Measurements from ENCODE around the gene DOCK1.

DNA sequence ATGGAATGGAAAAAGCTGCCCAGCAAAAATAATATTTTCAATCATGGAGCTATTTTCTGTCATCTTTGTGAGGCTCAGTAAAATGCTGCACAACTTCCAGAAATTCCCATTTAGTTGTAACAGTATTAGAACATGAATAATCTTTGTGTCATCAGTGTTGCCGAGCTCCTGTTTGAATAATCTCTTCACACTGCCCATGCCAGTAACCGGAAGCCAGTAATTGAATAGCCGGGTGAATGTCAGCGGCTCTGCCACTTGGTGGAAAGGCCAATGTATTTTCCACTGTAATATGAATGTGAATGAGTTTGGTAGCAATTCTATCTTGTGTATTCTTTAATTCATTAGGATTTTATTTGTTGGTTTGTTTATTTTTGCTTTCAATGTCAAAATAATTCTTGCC, 463.7 kb downstream of the DOCK1 start:
- TF ChIP-seq EZH2 (IDR thresholded peaks at IDR 0.05; ENCODE audit: insufficient read depth, poor library complexity, severe bottlenecking) = no peak
- no peak for TF ChIP-seq EZH2phosphoT487 (IDR thresholded peaks at IDR 0.05; ENCODE audit: insufficient read depth, low read depth)
